Mesendoderm (in vitro differentiated cells): ENCODE results near the gene STAMBPL1.

Experiments
- DNase-seq: peaks from one replicate; pipeline ENCODE4 v3.0.0; 2013
- H2AK5ac ChIP-seq: 2 replicates; pipeline ENCODE4 v1.6.1; 2013; ENCODE audit warnings: low read length, inconsistent platforms
- H2BK120ac ChIP-seq: 2 replicates; pipeline ENCODE4 v1.6.1; 2013; ENCODE audit warnings: low read depth, mild to moderate bottlenecking, low read length, moderate library complexity, mixed read lengths
- H2BK15ac ChIP-seq: replicated peaks from 2 replicates; pipeline ENCODE4 v1.6.1; 2013; ENCODE audit warnings: low read depth, mild to moderate bottlenecking, moderate library complexity
- H2BK5ac ChIP-seq: 2 replicates; pipeline ENCODE4 v1.6.1; 2013; ENCODE audit warnings: low read length, inconsistent platforms
- H3K18ac ChIP-seq: 2 replicates; pipeline ENCODE4 v1.6.1; 2013; ENCODE audit warnings: mild to moderate bottlenecking, low read length, mixed read lengths
- H3K23ac ChIP-seq: one replicate; pipeline ENCODE4 v1.6.1; 2013; ENCODE audit warnings: low read length
- H3K27ac ChIP-seq: 2 replicates; pipeline ENCODE4 v1.5.1; 2013; ENCODE audit warnings: low read depth, mild to moderate bottlenecking, inconsistent platforms, low read length, moderate library complexity
- H3K27me3 ChIP-seq: 2 replicates; pipeline ENCODE4 v1.6.1; 2013; ENCODE audit warnings: low read length, control low read depth, mild to moderate bottlenecking, inconsistent platforms; ENCODE audit not compliant: insufficient read depth, poor library complexity
- H3K36me3 ChIP-seq: 2 replicates; pipeline ENCODE4 v1.6.1; 2013; ENCODE audit warnings: low read length, inconsistent platforms; ENCODE audit not compliant: control insufficient read depth, insufficient read depth
- H3K4ac ChIP-seq: one replicate; pipeline ENCODE4 v1.6.1; 2013; ENCODE audit warnings: low read depth, mild to moderate bottlenecking, low read length, moderate library complexity
- H3K4me1 ChIP-seq: 2 replicates; pipeline ENCODE4 v1.6.1; 2013; ENCODE audit warnings: low read depth, low read length, inconsistent platforms; ENCODE audit not compliant: control insufficient read depth
- H3K4me2 ChIP-seq: 2 replicates; pipeline ENCODE4 v1.6.1; 2013; ENCODE audit warnings: low read length
- H3K4me3 ChIP-seq: 2 replicates; pipeline ENCODE4 v1.5.1; 2013; ENCODE audit warnings: mild to moderate bottlenecking, low read length
- H3K56ac ChIP-seq: one replicate; pipeline ENCODE4 v1.6.1; 2013; ENCODE audit warnings: low read length
- H3K79me1 ChIP-seq: 2 replicates; pipeline ENCODE4 v1.6.1; 2013; ENCODE audit warnings: low read length, inconsistent platforms
- H3K79me2 ChIP-seq: 2 replicates; pipeline ENCODE4 v1.6.1; 2013; ENCODE audit warnings: mild to moderate bottlenecking, low read length; ENCODE audit not compliant: control insufficient read depth, insufficient read depth
- H3K9ac ChIP-seq: 2 replicates; pipeline ENCODE4 v1.6.1; 2013; ENCODE audit warnings: low read length, inconsistent platforms
- H4K5ac ChIP-seq: one replicate; pipeline ENCODE4 v1.6.1; 2013; ENCODE audit warnings: low read length
- H4K8ac ChIP-seq: one replicate; pipeline ENCODE4 v1.6.1; 2013; ENCODE audit warnings: low read depth, mild to moderate bottlenecking, control low read depth, low read length, moderate library complexity
- WGBS: extraction: QIAGEN DNeasy Blood & Tissue Kit; methylation state at CpG from one replicate; pipeline ENCODE4 v1.1.7; 2013; ENCODE audit warnings: low lambda C conversion rate, missing lambda C conversion rate; ENCODE audit not compliant: insufficient coverage; ENCODE audit errors: extremely low coverage; 5-methylcytosine and 5-hydroxymethylcytosine counted together

STAMBPL1 gene

GRCh38 chr10:88903715-88904114 lies 23.7 kb downstream of the STAMBPL1 start:
- Histone ChIP-seq H3K79me1 (no peaks in the 10 kb centered on the region), H3K36me3 (no peaks in the 10 kb centered on the region), H3K27ac (no peak overlapping the region), H2BK5ac (no peak overlapping the region), H3K18ac (no peak overlapping the region), H3K56ac (no peak overlapping the region), H4K8ac (no peak overlapping the region), H3K23ac (no peak overlapping the region), H2BK120ac (no peak overlapping the region), H3K4ac (no peak overlapping the region), H3K27me3 (no peaks in the 10 kb centered on the region), H4K5ac (no peak overlapping the region), H3K4me3 (no peak overlapping the region), H3K79me2 (no peaks in the 10 kb centered on the region), H3K9ac (no peak overlapping the region), H2BK15ac (no peak overlapping the region), H2AK5ac (no peak overlapping the region), H3K4me2 (no peak overlapping the region), H3K4me1 (no peaks in the 10 kb centered on the region)
- no peak for DNase-seq
- no CpG with 5 or more reads among the region's 3 CpGs for WGBS

DNA sequence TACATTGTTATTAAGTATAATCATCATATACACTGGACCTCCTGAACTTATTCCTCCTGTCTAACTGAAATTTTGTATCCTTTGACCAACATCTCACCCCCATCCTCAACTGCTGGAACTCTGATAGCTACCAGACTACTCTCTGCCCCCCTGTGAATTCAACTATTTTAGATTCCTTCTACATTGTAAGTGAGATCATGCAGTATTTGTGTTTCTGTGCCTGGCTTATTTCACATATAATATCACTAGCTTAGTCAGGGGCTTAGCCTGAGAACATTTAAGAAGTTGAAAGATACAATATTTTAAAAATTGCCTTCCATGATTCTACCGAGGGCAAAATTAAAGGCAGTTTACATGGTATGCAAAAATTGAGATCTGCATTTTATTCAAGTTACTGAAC lies 26.9 kb downstream of the STAMBPL1 start:
- Histone ChIP-seq H2AK5ac (no peak overlapping the region), H3K27ac (no peak overlapping the region), H3K18ac (no peak overlapping the region), H3K56ac (no peak overlapping the region), H3K4me1 (no peaks in the 10 kb centered on the region), H4K5ac (no peak overlapping the region), H3K4me3 (no peak overlapping the region), H3K23ac (no peak overlapping the region), H3K4ac (no peak overlapping the region), H4K8ac (no peak overlapping the region), H3K79me1 (no peaks in the 10 kb centered on the region), H2BK5ac (no peak overlapping the region), H3K4me2 (no peak overlapping the region), H2BK15ac (no peak overlapping the region), H3K79me2 (no peaks in the 10 kb centered on the region), H2BK120ac (no peak overlapping the region), H3K9ac (no peak overlapping the region), H3K27me3 (no peaks in the 10 kb centered on the region), H3K36me3 (no peaks in the 10 kb centered on the region)
- DNase-seq = no peak
- no CpG with 5 or more reads among the region's 1 CpG for WGBS

- no peak overlapping the region for H3K18ac ChIP-seq
These were observed 28.1 kb downstream of the STAMBPL1 start for GRCh38 chr10:88908194-88908593.

DNA sequence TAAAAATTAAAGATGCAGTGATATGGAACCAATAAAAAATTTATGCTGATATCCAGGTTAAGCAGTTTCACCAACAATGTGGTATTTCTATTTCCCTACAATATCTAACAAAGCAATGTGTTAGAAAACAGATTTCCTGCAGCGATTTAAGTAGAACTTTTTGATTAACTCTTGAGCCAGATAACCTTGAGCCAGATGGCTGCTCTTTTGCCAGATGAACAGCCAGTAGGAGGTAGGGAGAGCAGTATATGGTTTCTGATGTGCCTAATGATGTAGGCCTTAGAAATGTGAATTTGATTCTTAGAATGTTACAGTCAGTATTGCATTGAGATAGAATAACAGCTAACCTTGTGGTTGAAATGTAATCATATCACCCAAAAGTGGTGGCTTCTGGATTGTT lies 31.1 kb downstream of the STAMBPL1 start:
- no CpG with 5 or more reads among the region's 1 CpG for WGBS
- Histone ChIP-seq H2BK120ac (no peak overlapping the region), H4K5ac (no peak overlapping the region), H3K79me1 (no peaks in the 10 kb centered on the region), H2BK5ac (no peak overlapping the region), H3K4me3 (no peak overlapping the region), H2AK5ac (no peak overlapping the region), H4K8ac (no peak overlapping the region), H3K4ac (no peak overlapping the region), H3K56ac (no peak overlapping the region), H3K4me1 (peaks cover 5% of the 10 kb centered on the region), H3K18ac (no peak overlapping the region), H3K27ac (no peak overlapping the region), H3K36me3 (no peaks in the 10 kb centered on the region), H3K9ac (no peak overlapping the region), H3K27me3 (no peaks in the 10 kb centered on the region), H3K23ac (no peak overlapping the region), H3K4me2 (no peak overlapping the region), H2BK15ac (no peak overlapping the region), H3K79me2 (no peaks in the 10 kb centered on the region)
- no peak for DNase-seq

More at GRCh38 chr10:88908194-88908593, 28.1 kb downstream of the STAMBPL1 start:
- H2AK5ac ChIP-seq = no peak overlapping the region
- H3K79me2 ChIP-seq = no peaks in the 10 kb centered on the region
- H3K27me3 ChIP-seq = no peaks in the 10 kb centered on the region
- no peak overlapping the region for H3K9ac ChIP-seq
- no peaks in the 10 kb centered on the region for H3K36me3 ChIP-seq
- H4K5ac ChIP-seq = no peak overlapping the region
- H2BK5ac ChIP-seq = no peak overlapping the region
- H2BK15ac ChIP-seq = no peak overlapping the region
- DNase-seq = no peak
- H3K23ac ChIP-seq = no peak overlapping the region
- no peaks in the 10 kb centered on the region for H3K4me1 ChIP-seq
- WGBS = no CpG with 5 or more reads among the region's 4 CpGs
- H3K4me2 ChIP-seq = no peak overlapping the region
- no peak overlapping the region for H4K8ac ChIP-seq
- no peak overlapping the region for H3K4ac ChIP-seq
- no peak overlapping the region for H2BK120ac ChIP-seq
- no peak overlapping the region for H3K4me3 ChIP-seq
- H3K79me1 ChIP-seq = no peaks in the 10 kb centered on the region
- no peak overlapping the region for H3K27ac ChIP-seq
- H3K56ac ChIP-seq = no peak overlapping the region

DNA sequence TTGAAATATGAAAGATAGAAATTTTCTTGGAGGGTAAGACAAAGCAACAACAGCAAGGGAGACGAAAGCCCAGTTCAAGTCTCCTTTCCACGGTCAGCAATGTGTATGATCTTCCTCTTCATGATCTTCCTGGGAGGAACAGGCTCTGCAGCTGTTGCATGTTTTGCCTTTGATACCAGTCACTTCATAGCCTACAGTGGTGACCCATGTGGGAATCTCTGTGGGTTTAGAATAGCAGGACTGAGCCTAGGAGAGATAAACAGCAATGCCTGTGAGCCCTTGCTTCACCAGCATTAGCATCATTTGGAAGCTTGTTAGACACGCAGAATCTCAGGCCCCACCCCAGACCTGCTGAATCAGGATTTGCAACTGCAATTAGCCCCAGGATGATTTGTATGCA lies 31.8 kb downstream of the STAMBPL1 start:
- Histone ChIP-seq H2BK15ac (no peak overlapping the region), H3K4ac (no peak overlapping the region), H3K4me3 (no peak overlapping the region), H3K4me2 (no peak overlapping the region), H3K27me3 (no peaks in the 10 kb centered on the region), H4K8ac (no peak overlapping the region), H3K18ac (no peak overlapping the region), H4K5ac (no peak overlapping the region), H3K4me1 (peaks cover 5% of the 10 kb centered on the region), H3K36me3 (no peaks in the 10 kb centered on the region), H3K23ac (no peak overlapping the region), H3K79me1 (no peaks in the 10 kb centered on the region), H3K79me2 (no peaks in the 10 kb centered on the region), H2BK120ac (no peak overlapping the region), H3K56ac (no peak overlapping the region), H3K9ac (no peak overlapping the region), H2BK5ac (no peak overlapping the region), H2AK5ac (no peak overlapping the region), H3K27ac (no peak overlapping the region)
- DNase-seq = no peak
- WGBS = no CpG with 5 or more reads among the region's 3 CpGs

DNA sequence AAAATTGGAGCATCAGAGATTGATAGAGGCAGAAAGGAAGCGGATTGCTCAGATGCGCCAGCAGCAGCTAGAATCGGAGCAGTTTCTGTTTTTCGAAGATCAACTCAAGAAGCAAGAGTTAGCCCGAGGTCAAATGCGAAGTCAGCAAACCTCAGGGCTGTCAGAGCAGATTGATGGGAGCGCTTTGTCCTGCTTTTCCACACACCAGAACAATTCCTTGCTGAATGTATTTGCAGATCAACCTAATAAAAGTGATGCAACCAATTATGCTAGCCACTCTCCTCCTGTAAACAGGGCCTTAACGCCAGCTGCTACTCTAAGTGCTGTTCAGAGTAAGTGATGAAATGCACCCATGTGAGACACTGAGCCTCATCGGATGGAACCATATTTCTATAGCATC lies 33.1 kb downstream of the STAMBPL1 start:
- Histone ChIP-seq H2BK120ac (no peak overlapping the region), H3K4ac (no peak overlapping the region), H3K36me3 (no peaks in the 10 kb centered on the region), H3K18ac (no peak overlapping the region), H3K79me2 (no peaks in the 10 kb centered on the region), H2BK5ac (no peak overlapping the region), H3K4me1 (peaks cover 5% of the 10 kb centered on the region), H3K27ac (no peak overlapping the region), H3K27me3 (no peaks in the 10 kb centered on the region), H3K23ac (no peak overlapping the region), H2AK5ac (no peak overlapping the region), H4K5ac (no peak overlapping the region), H3K9ac (no peak overlapping the region), H4K8ac (no peak overlapping the region), H3K4me3 (no peak overlapping the region), H3K56ac (no peak overlapping the region), H2BK15ac (no peak overlapping the region), H3K4me2 (no peak overlapping the region), H3K79me1 (no peaks in the 10 kb centered on the region)
- no peak for DNase-seq
- no CpG with 5 or more reads among the region's 9 CpGs for WGBS
